Cerebellar cortex (tissue), 1 donor: ENCODE data around the gene ARG1.

Experiments
- DNase-seq: peaks from one replicate; pipeline ENCODE4 v3.0.0-alpha.2; 2015; ENCODE audit warnings: low spot score

The ARG1 gene

DNA sequence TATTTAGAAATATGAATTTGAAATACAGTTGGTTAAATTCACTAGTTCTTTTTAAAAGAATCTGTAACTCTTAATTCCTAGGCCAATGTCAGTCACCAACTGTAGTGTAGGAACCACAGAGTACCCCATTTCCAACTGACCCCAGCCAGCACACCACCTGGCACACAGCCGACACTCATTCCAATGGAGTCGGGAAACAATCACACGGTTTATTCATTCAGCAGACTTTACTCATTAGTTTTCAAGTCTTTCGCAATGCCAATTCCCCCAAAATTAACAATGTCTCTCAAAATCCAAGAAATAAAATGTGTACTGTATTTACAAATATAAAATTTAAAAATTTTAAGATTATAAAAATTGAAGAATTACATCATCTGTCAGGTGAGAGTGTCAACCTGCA, 13.5 kb downstream of the ARG1 start:
- DNase-seq, result no peak

DNA sequence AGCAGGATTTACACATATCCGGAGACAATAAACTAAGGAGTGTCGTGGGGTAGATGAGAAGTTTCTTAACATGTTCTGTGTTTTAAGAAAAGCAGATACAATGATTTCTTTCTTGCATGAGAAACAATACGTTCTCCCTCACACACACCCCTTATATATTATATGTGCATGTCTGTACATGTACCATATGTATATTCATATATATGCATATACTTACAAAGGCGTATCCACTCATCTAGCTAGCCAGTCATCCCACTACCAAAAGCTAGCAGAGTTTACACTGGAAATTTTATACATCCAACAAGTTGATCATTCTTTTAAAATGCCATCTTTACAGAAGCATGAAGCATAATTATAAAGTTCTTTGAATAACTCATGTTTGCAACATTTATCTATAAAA, 14.9 kb downstream of the ARG1 start:
- DNase-seq, result no peak

DNA sequence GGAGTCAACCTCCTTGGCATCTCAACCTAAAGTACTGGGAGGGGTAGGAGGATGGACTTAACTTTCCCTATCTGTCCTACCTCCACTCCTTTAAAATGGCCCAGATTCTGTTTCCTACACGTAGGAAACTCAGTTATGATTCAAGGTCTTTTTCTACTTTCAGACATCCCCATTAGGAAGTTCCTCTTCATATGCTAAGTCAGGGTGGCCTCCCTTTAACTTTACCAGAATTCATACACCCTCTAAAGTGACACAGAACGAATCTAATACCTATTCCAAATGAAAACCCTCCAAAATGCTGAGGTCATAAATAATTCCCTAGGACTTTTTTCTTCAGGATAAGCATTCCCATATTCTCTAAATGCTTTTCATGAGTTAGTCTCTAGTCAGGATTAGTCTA, 15.6 kb downstream of the ARG1 start:
- DNase-seq, result no peak

DNA sequence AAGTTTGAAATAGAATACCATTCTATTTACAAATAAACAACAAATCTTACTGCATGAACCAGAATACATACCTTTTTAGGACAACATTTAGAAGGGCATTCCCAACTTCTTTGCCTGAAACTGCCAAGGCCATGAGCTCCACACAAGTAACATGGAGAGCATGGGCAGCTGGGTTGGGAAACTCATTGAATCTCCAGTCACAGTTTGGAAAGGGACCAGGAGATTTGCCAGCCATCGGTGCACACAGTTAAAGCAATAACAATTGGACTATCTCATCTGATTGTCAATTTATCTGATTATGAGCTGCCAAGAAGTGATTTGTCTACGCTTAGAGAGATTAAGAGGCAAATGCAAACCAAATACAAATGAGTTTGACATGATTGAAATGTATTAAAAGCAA, 19.9 kb downstream of the ARG1 start:
- DNase-seq, result no peak

DNA sequence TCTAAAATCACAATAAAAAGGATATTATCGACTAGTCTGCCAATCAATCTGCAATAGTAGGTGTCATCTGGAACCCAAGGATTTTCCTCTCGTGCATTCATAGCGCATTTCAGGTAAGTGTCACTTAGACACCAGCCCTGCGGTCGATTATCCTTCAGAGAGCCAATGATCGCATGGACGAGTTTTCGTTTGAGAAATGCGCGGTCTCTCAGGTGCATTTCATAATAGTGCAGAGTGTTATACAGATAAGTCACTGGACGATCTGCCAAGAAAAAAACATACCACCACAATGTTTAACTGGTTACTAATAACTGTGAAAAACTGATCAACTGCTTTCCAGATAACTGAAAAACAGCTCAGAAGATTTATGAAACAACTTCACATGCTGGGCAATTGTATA, 21.0 kb downstream of the ARG1 start:
- DNase-seq, result no peak

DNA sequence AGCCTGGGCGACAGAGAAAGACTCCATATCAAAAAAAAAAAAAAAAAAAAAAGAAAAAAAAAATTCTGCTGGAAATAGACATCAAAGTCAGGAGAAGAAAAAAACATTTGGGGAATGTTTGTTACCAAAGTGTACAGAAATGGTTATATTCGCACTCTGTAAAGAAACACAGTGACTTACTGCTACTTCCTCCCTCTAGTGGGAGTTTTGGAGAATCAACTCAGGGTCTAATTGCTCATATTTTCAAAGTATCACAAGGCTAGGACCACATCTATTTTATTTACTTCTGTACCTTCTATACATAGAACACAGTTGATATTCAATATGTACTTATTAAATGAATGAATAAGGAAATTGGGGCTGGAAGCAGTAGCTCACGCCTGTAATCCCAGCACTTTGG, 24.4 kb downstream of the ARG1 start:
- DNase-seq, result peak; percentile 6

DNA sequence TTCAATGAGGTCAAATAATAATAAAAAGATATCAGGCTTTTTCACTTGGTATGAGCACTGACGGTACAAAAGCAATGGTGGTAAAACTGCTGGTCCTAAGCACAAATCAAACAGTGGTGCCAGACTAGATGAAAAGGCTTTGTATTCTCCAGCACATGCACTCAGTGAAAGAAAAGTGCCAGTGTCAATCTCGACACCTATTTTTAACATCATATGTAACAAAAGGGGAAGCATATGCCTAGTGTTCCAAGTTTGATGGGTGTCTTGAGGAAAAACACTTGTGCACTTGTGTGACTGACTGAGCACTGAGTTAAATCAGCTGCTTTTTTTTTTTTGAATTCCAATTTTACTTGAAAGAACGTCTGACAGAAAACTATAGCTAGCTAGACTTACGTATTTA, 27.7 kb downstream of the ARG1 start:
- DNase-seq, result no peak

DNA sequence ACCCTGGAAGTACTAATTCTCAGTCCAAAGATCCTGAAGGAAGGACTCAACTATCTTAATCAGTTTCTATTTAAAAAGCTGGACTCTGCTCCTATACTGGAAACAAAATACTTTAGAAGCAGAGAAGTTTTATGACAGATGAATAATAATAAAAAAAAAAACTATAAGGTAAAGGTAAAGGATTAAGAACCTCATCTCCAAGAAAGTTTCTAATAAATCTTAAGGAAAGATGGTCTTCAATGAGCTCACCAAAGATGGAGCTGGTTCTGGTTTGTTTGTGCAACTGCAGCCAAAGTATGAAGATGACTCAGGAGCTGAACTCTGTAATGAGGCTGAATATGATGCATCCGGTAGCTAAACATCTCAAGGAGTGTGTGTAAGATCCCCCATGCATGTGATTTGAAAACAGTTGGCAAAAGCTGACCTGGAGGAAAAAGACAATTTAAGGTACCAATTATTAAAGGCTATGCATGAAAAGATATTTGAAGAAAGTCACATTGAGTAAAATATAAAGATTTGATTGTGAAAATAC, 29.8 kb downstream of the ARG1 start:
- no peak for DNase-seq

DNA sequence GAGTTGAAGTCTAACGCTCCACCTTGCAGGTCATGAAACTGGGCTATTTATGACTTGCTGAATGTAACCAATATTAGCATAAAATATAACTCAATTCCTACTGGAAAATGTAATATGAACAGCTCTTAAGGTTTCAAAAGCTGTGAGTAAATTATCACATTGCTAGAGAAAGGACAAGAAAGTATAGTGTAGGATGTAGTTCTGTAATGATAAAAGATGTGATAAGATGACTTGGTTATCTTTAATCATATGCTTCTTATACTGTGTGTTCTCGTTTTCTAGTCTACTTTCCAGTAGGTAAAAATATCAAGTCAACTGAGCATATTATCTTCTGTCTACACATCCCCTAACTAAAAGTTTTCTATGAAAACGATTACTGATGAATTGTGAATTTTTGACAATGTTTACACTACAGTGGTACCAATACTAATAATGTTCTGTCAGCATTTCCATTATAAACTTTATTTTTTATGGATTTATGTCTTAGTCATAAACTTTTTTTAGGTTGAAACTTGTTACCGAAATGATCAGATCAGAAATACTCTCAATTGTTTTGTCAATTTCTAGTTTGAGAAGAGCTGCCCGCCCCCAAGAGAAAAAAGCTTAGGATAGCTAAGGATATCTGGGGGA, 40.4 kb downstream of the ARG1 start:
- DNase-seq, result no peak

DNA sequence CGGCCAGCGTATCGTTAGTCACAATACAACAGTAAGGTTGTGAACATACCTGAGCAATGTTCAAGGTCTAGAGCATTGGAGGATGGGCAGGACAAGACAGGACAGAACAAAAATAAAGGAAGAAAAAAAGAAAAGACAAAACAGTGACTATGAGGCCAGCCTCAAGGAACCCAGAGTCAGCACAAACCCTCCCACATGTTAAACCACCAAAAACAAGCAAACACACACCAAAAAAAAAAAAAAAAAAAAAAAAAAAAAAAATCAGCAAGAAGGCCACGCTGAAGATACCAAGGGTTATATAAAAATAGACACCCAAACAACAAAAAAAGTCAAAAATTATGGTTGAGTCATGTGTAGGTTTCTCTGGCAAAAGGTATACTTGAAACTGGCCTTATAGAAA, 42.2 kb downstream of the ARG1 start:
- DNase-seq, result no peak

DNA sequence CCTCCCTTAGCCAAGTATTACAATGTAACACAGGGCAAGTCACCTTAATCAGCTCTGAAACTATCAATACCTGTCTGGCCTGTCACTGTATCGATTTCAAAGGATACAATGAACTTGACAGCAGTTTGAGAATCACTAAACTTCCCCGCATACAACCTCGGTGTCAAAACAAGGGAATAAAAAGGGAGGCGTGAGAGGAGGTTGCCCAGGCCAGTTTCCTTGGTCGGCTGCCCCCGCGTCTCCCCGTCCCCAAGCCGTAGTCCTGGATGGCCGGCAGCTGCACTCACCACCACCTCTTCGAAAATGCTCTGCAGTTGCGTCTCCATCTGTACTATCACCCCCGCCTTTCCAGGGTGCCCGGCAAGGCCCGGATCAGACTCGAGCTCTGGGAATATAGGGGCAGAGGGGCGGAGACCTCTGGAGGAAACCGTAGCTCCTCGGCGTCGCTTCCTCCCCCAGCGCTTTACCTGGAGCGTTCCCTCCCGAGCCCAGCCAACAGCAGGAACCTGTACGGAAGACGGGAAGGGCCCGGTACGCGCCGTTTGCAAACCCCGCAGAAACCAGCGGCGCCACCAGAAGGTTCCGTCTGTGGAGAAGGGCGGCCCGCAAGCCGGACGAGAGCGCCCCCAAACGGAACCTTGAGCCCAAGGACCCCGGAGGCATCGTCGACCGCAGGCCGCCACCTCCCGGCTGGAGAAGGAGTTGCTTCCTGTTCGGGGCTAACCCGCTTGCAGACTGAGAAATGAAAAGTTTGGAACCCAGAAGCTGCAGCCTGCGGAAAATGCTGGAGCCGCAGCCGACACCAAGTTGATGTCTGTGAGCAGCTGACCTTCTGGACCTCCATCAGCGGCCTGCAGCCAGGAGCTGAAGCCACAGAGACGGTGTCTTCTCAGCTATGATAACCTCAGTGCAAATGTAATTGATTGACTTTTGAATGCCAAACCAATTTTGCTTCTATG, 55.0 kb downstream of the ARG1 start, which contains the start of gene MED23:
Gene MED23 (minus strand): TSS at position 519 of the 959 bp plus-strand sequence. CDS start 193 bp downstream, at position 326.
- DNase-seq, result peak; percentile 95

DNA sequence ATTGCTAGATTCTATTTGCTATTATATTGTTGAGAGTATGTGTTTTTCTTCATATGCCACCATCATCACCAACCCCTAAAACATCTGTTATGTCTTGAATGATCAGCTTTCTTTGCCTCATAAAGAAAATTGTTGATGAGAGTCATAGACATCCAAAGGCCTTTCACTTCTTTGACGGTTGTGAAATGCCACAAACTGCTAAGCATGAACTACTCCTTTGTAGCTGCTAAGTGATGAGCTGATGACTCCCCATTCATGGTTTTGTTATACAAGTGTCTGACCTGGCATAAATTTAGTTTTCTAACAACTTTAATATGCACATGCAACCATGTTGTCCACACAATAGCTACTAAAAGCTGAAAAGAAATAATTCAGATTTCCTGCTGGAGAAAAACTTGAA, 55.7 kb downstream of the ARG1 start:
- no peak for DNase-seq

DNA sequence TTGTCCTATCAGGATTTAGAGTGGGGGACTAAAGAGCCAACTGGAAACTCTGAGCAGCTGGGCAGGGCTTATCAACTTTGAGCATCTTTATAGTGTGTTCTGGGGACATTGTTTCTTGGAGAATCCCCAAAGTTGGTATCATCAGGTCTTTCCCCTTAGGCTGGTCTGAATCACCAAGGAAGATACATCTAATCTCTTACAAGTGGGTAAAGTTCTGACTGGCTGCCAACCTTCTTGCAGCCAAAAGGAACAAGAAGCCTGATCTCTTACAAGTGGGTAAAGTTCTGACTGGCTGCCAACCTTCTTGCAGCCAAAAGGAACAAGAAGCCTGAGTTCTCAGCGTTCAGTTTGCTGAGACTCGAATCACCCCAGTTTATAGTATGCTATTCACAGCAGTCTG, 56.6 kb downstream of the ARG1 start:
- no peak for DNase-seq

DNA sequence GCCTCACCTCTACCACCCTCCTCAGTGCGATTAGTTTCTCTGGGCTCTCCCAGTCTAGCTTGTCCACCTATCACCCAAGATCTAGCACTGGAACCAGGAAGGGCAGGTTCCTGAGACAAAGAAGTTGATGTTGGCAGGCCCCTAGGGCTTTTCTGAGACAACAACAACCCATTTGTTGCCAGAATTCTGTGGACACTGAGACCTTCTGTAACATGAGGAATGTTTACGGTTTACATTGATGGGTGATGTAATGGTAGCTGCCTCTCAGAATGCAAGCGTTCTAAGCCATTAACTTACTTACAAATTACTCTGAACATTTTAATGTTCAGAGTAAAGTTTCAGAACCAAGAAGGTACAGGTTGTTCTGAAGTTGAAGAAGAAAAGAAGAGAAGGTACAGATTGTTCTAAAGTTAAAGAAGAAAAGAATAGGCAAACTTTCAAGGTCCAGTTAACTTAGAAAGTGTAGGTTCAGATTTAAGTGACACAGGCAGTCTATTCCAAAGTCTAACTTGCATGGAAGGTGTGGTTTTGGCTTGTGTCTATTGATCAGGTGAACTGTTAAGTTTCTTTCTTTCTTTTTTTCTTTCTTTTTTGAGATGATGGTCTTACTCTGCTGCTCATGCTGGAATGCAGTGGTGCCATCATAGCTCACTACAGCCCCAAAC, 58.7 kb downstream of the ARG1 start:
- DNase-seq, result no peak
